HepG2 (cell line): ENCODE data around the gene TNFAIP8L2. TPM values are rescaled to one million over a fixed set of nuclear protein-coding genes. Genes with fewer than 3 reads are reported as not detected.

ENCODE experiments used
- RARG ChIP-seq: sonication (generic); formaldehyde crosslinking; IDR thresholded peaks from 2 replicates; pipeline ENCODE4 v1.4.0; 2020; ENCODE audit warnings: low read depth, mild to moderate bottlenecking, missing genetic modification reagents
- RERE ChIP-seq: IDR thresholded peaks from 2 replicates; pipeline ENCODE4 v1.6.1; 2016; ENCODE audit warnings: low read depth, missing genetic modification reagents, missing compliant biosample characterization
- RORA ChIP-seq: sonication (generic); formaldehyde crosslinking; IDR thresholded peaks from 2 replicates; pipeline ENCODE4 v1.5.0; 2020; ENCODE audit warnings: mild to moderate bottlenecking, missing genetic modification reagents, moderate library complexity
- SKIL ChIP-seq: sonication (generic); formaldehyde crosslinking; IDR thresholded peaks from 2 replicates; pipeline ENCODE4 v1.8.0; 2022; ENCODE audit warnings: missing genetic modification reagents, mild to moderate bottlenecking, moderate library complexity, borderline replicate concordance
- SRY ChIP-seq: sonication (generic); formaldehyde crosslinking; IDR thresholded peaks from 2 replicates; pipeline ENCODE4 v1.8.0; 2022; ENCODE audit warnings: mild to moderate bottlenecking, missing genetic modification reagents
- YY1 ChIP-seq: IDR thresholded peaks from 2 replicates; pipeline ENCODE4 v1.6.1; 2011; ENCODE audit warnings: low read length, low read depth, moderate library complexity, mild to moderate bottlenecking; ENCODE audit not compliant: insufficient read depth, insufficient replicate concordance
- ZBTB4 ChIP-seq: sonication (generic); formaldehyde crosslinking; IDR thresholded peaks from 2 replicates; pipeline ENCODE4 v1.4.0; 2020; ENCODE audit warnings: missing genetic modification reagents, mild to moderate bottlenecking, borderline replicate concordance
- ZNF3 ChIP-seq: IDR thresholded peaks from 2 replicates; pipeline ENCODE4 v1.7.0; 2017; ENCODE audit warnings: inconsistent platforms
- ZNF646 ChIP-seq: sonication (generic); formaldehyde crosslinking; IDR thresholded peaks from 2 replicates; pipeline ENCODE4 v1.9.0; 2021; ENCODE audit warnings: mild to moderate bottlenecking, missing genetic modification reagents
- polyA plus RNA-seq, 8 experiments: library from polyadenylated mRNA; depleted of rRNA in 3 of 8; stranded (reverse) in 7 of 8; unstranded in 1 of 8; fragments of >200 nt; fragmentation: Illumina TruSeq in 4 of 8; extraction: Trizol in 4 of 8; gene quantifications; 2 replicates each; pipeline versions ENCODE4 v1.2.1 to v1.2.3, GENCODE V29; 2011 to 2016; ENCODE audit warnings: low read depth in 4 of 8, missing spikeins in 1 of 8, mixed read lengths in 1 of 8; ENCODE audit not compliant: insufficient read depth in 1 of 8
- total RNA-seq, 5 experiments: library from RNA; depleted of rRNA; stranded (reverse); fragments of >200 nt; fragmentation: Illumina TruSeq; extraction: Trizol; gene quantifications; 2 replicates each; pipeline ENCODE4 v1.2.3, GENCODE V29; 2016; ENCODE audit warnings: low read depth in 1 of 5

Gene TNFAIP8L2
- total and polyA plus RNA-seq, 2 of the 13 experiments (the other 11 are each of a cell fraction or from before 2014, with no cell fraction given) = not detected

- TF ChIP-seq ZBTB4 (CRISPR knock-in tag) = no peak
- no peak for TF ChIP-seq YY1
- TF ChIP-seq SKIL (CRISPR knock-in tag) = no peak
- TF ChIP-seq RARG = 0 out of 2 replicates have a peak, but pooled peaks have one; percentile 83
- no peak for TF ChIP-seq RERE (CRISPR knock-in tag)
- TF ChIP-seq ZNF3 (CRISPR knock-in tag) = no peak
- TF ChIP-seq SRY (CRISPR knock-in tag) = peak; percentile 87; the same call in 1 of the 2 replicates
- TF ChIP-seq ZNF646 (CRISPR knock-in tag) = no peak
- no peak for TF ChIP-seq RORA (CRISPR knock-in tag)
- TF ChIP-seq, all 625 proteins: peak for 283
Measured at GRCh38 chr1:151165738-151166504, 9.5 kb downstream of the TNFAIP8L2 start, which contains the start of the genes LYSMD1 and SCNM1 (continued).
